Measurements from ENCODE around the gene MRPL55. TPM values are rescaled to one million over a fixed set of nuclear protein-coding genes. Genes with fewer than 3 reads are reported as not detected.
"Not testable (repeated sequence)": the region's sequence is repeated elsewhere in the genome, so short reads cannot be mapped to it uniquely, and the experiment has no call there.

The MRPL55 gene
- total RNA-seq, 4 donors from 2014 or later, result 64.7 to 123 (median 74.2) TPM

DNA sequence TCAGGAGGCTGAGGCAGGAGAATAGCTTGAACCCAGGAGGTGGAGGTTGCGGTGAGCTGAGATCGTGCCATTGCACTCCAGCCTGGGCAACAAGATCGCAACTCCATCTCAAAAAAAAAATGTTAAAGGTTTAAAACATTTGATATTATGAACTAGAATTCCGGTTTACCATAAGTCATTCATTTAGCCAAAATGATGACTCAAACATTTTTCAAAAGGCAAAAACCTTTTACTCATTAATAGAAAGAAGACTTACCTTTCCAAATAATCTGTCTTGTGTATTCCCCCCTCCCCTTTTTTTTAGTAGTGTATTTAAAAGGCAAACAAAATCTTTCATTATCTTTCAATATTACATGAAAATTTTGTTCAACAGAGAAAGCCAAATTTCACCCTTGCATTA lies 8.2 kb upstream of the MRPL55 start:
- Histone ChIP-seq H3K4me1 (no peaks in the 10 kb centered on the region), H3K27me3 (no peaks in the 10 kb centered on the region), H3K9me3 (no peaks in the 10 kb centered on the region), H3K27ac (no peak overlapping the region), H3K4me3 (no peak overlapping the region), H3K36me3 (no peaks in the 10 kb centered on the region)
- TF ChIP-seq, protein P1, sequence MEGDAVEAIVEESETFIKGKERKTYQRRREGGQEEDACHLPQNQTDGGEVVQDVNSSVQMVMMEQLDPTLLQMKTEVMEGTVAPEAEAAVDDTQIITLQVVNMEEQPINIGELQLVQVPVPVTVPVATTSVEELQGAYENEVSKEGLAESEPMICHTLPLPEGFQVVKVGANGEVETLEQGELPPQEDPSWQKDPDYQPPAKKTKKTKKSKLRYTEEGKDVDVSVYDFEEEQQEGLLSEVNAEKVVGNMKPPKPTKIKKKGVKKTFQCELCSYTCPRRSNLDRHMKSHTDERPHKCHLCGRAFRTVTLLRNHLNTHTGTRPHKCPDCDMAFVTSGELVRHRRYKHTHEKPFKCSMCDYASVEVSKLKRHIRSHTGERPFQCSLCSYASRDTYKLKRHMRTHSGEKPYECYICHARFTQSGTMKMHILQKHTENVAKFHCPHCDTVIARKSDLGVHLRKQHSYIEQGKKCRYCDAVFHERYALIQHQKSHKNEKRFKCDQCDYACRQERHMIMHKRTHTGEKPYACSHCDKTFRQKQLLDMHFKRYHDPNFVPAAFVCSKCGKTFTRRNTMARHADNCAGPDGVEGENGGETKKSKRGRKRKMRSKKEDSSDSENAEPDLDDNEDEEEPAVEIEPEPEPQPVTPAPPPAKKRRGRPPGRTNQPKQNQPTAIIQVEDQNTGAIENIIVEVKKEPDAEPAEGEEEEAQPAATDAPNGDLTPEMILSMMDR (IDR thresholded peaks at IDR 0.05 in 4 of 5, conservative IDR thresholded peaks at IDR 0.05 in 1 of 5), result no peak
- TF ChIP-seq POLR2A (IDR thresholded peaks at IDR 0.05), result no peak
- DNase-seq (no peak), ATAC-seq (no peak)
- intact Hi-C loops (cut with DNase I; ENCODE audit: low total_unique reads), result no loop called here
- in situ Hi-C loops (cut with MboI; ENCODE audit: low sequenced_read_pairs in 4 of 4), result no loop called here

DNA sequence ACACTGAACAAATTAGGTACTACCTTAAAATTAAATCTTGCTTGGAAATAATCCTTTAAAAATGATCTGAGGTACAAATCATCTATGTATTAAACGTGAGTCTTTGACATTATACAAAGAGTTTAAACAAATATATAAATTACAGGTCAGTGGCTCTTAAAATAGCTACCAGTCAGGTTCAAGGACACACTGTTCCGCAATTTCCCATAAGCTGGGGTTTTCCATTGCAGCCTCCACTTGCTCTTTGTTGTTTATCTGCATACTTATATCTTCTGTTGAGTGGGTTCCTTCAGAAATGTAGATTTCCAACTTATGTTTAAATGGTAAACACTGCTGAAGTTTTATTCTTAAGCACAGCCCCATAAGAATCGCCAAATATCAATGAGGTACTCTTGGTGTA lies 5.7 kb upstream of the MRPL55 start:
- DNase-seq (no peak), ATAC-seq (no peak)
- no peak overlapping the region for H3K4me3 ChIP-seq
- TF ChIP-seq, protein P1 (IDR thresholded peaks at IDR 0.05 in 4 of 5, conservative IDR thresholded peaks at IDR 0.05 in 1 of 5), result no peak
- TF ChIP-seq POLR2A (IDR thresholded peaks at IDR 0.05), result no peak
- no peak overlapping the region for H3K27ac ChIP-seq
- in situ Hi-C loops (cut with MboI; ENCODE audit: low sequenced_read_pairs in 4 of 4), result no loop called here
- H3K4me1 ChIP-seq, result peaks cover 5% of the 10 kb centered on the region in 2 donors
- intact Hi-C loops (cut with DNase I; ENCODE audit: low total_unique reads), result no loop called here
- no peaks in the 10 kb centered on the region for H3K36me3 ChIP-seq
- no peaks in the 10 kb centered on the region for H3K27me3 ChIP-seq
- no peaks in the 10 kb centered on the region for H3K9me3 ChIP-seq

DNA sequence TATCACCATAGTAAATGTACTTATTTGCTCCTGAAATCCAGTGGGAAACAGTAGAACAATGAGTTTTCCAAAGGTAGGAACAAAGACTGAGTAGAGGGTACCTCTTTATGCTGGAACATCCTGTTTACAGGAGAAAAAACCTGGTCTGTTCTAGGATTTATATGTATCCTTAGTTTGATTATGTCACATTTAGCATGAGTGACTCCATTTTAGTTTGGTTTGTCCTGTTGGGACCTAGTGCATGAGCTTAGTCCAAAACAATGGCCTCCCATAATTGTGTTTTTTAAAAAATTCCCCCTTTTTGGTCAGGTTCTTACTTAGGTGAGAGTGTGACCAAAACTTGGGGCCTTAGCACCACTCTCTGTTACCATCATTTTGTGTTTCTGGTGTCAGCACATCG lies 3.5 kb upstream of the MRPL55 start:
- Histone ChIP-seq H3K27me3 (no peaks in the 10 kb centered on the region), H3K9me3 (no peaks in the 10 kb centered on the region), H3K4me1 (peaks cover 14 to 20% of the 10 kb centered on the region in 2 donors), H3K27ac (no peak overlapping the region), H3K36me3 (no peaks in the 10 kb centered on the region), H3K4me3 (no peak overlapping the region)
- in situ Hi-C loops (cut with MboI; ENCODE audit: low sequenced_read_pairs in 4 of 4) (no loop called here), intact Hi-C loops (cut with DNase I; ENCODE audit: low total_unique reads) (no loop called here)
- no peak for TF ChIP-seq POLR2A (IDR thresholded peaks at IDR 0.05)
- TF ChIP-seq, protein P1 (IDR thresholded peaks at IDR 0.05 in 4 of 5, conservative IDR thresholded peaks at IDR 0.05 in 1 of 5), result no peak
- DNase-seq, result no peak
- ATAC-seq, result no peak

DNA sequence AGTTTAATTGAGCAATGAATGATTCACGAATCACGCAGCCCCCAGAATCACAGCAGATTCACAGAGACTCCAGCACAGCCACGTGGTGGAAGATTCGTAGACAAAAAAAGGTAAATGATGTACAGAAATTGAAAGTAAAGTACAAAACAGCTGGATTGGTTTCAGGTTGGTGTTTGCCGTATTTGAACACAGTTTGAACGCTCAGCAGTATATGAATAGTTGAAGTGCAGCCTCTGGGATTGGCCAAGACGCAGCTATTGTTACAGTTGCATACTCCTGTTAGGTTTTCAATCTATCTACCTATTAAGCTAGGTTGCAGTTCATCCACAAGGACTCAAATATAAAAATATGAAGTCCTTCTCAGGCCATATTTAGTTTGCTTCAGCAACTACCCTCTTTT lies 3.1 kb upstream of the MRPL55 start:
- intact Hi-C loops (cut with DNase I; ENCODE audit: low total_unique reads), result no loop called here

DNA sequence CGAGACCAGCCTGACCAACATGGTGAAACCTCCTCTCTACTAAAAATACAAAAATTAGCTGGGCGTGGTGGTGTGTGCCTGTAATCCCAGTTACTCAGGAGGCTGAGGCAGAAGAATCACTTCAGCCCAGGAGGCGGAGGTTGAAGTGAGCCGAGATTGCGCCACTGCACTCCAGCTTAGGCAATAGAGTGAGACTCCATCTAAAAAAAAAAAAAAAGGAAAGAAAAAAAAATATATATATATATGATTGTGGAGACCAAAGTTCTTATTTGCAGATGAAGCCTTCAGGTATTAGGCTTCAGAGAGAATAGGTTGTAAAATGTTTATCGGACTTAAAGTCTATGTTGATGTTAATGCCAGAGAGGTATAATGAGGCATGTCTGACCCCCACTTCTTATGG lies 2.2 kb upstream of the MRPL55 start:
- H3K4me3 ChIP-seq; in situ Hi-C loops (cut with MboI; ENCODE audit: low sequenced_read_pairs in 4 of 4); H3K36me3 ChIP-seq; H3K27me3 ChIP-seq; DNase-seq; H3K9me3 ChIP-seq; H3K27ac ChIP-seq; intact Hi-C loops (cut with DNase I; ENCODE audit: low total_unique reads); ATAC-seq: not testable (repeated sequence)
- H3K4me1 ChIP-seq, result peaks cover 14 to 20% of the 10 kb centered on the region in 2 donors

More for the DNA sequence above, 3.1 kb upstream of the MRPL55 start:
- Histone ChIP-seq H3K27ac (no peak overlapping the region), H3K27me3 (no peaks in the 10 kb centered on the region), H3K36me3 (peaks cover 0 to 1% of the 10 kb centered on the region in 2 donors), H3K9me3 (no peaks in the 10 kb centered on the region), H3K4me3 (no peak overlapping the region), H3K4me1 (peaks cover 14 to 20% of the 10 kb centered on the region in 2 donors)
- no peak for TF ChIP-seq POLR2A (IDR thresholded peaks at IDR 0.05)
- TF ChIP-seq, protein P1 (IDR thresholded peaks at IDR 0.05 in 4 of 5, conservative IDR thresholded peaks at IDR 0.05 in 1 of 5), result no peak
- no peak for DNase-seq
- no peak for ATAC-seq
- in situ Hi-C loops (cut with MboI; ENCODE audit: low sequenced_read_pairs in 4 of 4), result no loop called here
